Fibroblast of mammary gland (primary cell): ENCODE data around the gene ERH.
A peak's percentile ranks its signal among the peaks of the same experiment; 100 is the strongest.

ENCODE experiments used
- DNase-seq: peaks from one replicate; pipeline ENCODE4 v3.0.0-alpha.2; 2010; ENCODE audit warnings: low read depth
- H3K4me3 ChIP-seq: 2 replicates; pipeline ENCODE4 v1.5.1; 2011; ENCODE audit warnings: low read depth, mild to moderate bottlenecking, low read length, moderate library complexity; ENCODE audit not compliant: control insufficient read depth
- CTCF ChIP-seq: conservative IDR thresholded peaks from 2 replicates; pipeline ENCODE4 v1.5.1; 2011; ENCODE audit warnings: low read depth, low read length, inconsistent platforms; ENCODE audit not compliant: control insufficient read depth, insufficient read depth

The ERH gene

DNA sequence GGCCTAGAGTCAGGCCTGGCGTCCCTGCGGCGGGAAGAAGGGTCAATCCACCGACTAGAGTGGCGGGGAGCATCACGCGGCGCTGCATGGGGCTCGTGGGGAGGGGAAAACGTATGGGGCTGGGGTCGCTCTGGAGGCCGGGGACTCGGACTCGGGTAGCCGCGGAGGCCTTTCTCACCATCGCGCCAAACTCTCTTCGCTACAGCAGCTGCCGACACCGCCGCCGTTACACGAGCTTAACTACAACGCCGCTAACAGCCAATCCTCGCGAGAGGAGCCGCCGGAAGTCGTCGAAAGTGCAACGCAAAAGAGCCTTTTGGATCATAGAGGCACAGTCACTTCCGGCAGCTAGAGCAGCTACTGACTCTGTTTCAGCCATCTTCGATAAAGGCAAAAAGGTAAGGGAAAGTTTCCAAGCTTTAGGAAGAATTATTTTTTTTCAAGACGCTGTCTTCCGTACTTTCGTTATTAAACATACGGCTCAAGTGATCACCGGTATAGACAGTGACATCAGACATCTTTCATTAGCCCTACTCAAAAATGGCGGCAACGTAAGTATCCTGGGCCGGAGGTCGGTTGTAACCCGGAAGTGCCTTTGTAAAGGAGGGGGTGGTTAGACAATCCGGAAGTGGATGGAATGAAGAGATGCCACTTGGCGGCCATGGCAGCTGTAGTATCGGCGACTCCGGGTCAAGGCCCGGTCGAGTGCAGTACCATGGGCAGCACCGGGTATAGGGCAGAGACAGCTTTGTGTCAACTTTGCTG is at the start of gene ERH, which contains the start of gene SLC39A9:
Gene ERH, minus strand, starts transcription at position 247 of the 765 bp plus-strand sequence. Its CDS starts 66 bp downstream, at position 181.
Gene SLC39A9, plus strand, starts transcription at position 640 of the 765 bp plus-strand sequence. CDS start 678 bp downstream, outside the sequence.
- peak within 1 kb of the TSS; percentile 98 for H3K4me3 ChIP-seq
- no peak for TF ChIP-seq CTCF
- DNase-seq, result peak; percentile 97

- H3K4me3 ChIP-seq, result no peak overlapping the region
- no peak for DNase-seq
- no peak for TF ChIP-seq CTCF
Measured at GRCh38 chr14:69443296-69443805, 45.3 kb upstream of the ERH start.

GRCh38 chr14:69441948-69442347 is 43.8 kb upstream of the ERH start:
- H3K4me3 ChIP-seq, result no peak overlapping the region
- no peak for DNase-seq
- TF ChIP-seq CTCF, result no peak

GRCh38 chr14:69439521-69440270 is 41.6 kb upstream of the ERH start:
- no peak for DNase-seq
- TF ChIP-seq CTCF, result no peak
- no peak overlapping the region for H3K4me3 ChIP-seq

GRCh38 chr14:69432364-69432763 is 34.3 kb upstream of the ERH start:
- no peak for TF ChIP-seq CTCF
- no peak overlapping the region for H3K4me3 ChIP-seq

GRCh38 chr14:69430306-69430939 is 32.3 kb upstream of the ERH start:
- H3K4me3 ChIP-seq, result no peak overlapping the region
- no peak for TF ChIP-seq CTCF
- DNase-seq, result no peak

More at GRCh38 chr14:69432364-69432763, 34.3 kb upstream of the ERH start:
- no peak for DNase-seq
